ENCODE data around the gene ARSD. TPM values are rescaled to one million over a fixed set of nuclear protein-coding genes. Genes with fewer than 3 reads are reported as not detected.

The ARSD gene
- total RNA-seq, 1 donor from 2014 or later, result 55.5 TPM

GRCh38 chrX:2962381-2962780, 33.2 kb upstream of the ARSD start:
- peak overlapping the region; percentile 46 for H3K4me3 Mint-ChIP-seq
- H3K36me3 Mint-ChIP-seq, result peaks cover 21% of the 10 kb centered on the region
- H3K27ac Mint-ChIP-seq, result peak overlapping the region; percentile 96
- H3K4me1 Mint-ChIP-seq, result peaks cover 39% of the 10 kb centered on the region
- H3K27me3 Mint-ChIP-seq (ENCODE audit: low read depth), result no peaks in the 10 kb centered on the region
- no peak for TF ChIP-seq CTCF (IDR thresholded peaks at IDR 0.05; ENCODE audit: unreplicated experiment)
- DNase-seq (ENCODE audit: low spot score in 2 of 2, unreplicated experiment in 2 of 2), result no peak
- no peaks in the 10 kb centered on the region for H3K9me3 Mint-ChIP-seq

- H3K27me3 Mint-ChIP-seq (ENCODE audit: low read depth), result no peaks in the 10 kb centered on the region
- DNase-seq (ENCODE audit: low spot score in 2 of 2, unreplicated experiment in 2 of 2), result no peak
- peaks cover 25% of the 10 kb centered on the region for H3K36me3 Mint-ChIP-seq
- peak overlapping the region; percentile 62 for H3K27ac Mint-ChIP-seq
- TF ChIP-seq CTCF (IDR thresholded peaks at IDR 0.05; ENCODE audit: unreplicated experiment), result no peak
- peaks cover 39% of the 10 kb centered on the region for H3K4me1 Mint-ChIP-seq
- peak overlapping the region; percentile 20 for H3K4me3 Mint-ChIP-seq
- no peaks in the 10 kb centered on the region for H3K9me3 Mint-ChIP-seq
These were observed 31.8 kb upstream of the ARSD start for GRCh38 chrX:2960861-2961515.

- no peak overlapping the region for H3K4me3 Mint-ChIP-seq
- no peak for DNase-seq (ENCODE audit: low spot score in 2 of 2, unreplicated experiment in 2 of 2)
- H3K27me3 Mint-ChIP-seq (ENCODE audit: low read depth), result no peaks in the 10 kb centered on the region
- no peak overlapping the region for H3K27ac Mint-ChIP-seq
- no peaks in the 10 kb centered on the region for H3K9me3 Mint-ChIP-seq
- H3K4me1 Mint-ChIP-seq, result peaks cover 29% of the 10 kb centered on the region
- H3K36me3 Mint-ChIP-seq, result peaks cover 36% of the 10 kb centered on the region
- no peak for TF ChIP-seq CTCF (IDR thresholded peaks at IDR 0.05; ENCODE audit: unreplicated experiment)
These were observed 29.1 kb upstream of the ARSD start for GRCh38 chrX:2958199-2958598.

- DNase-seq (ENCODE audit: low spot score in 2 of 2, unreplicated experiment in 2 of 2), result no peak
- peaks cover 47% of the 10 kb centered on the region for H3K36me3 Mint-ChIP-seq
- no peaks in the 10 kb centered on the region for H3K27me3 Mint-ChIP-seq (ENCODE audit: low read depth)
These were observed 26.7 kb upstream of the ARSD start for GRCh38 chrX:2955838-2956237.

GRCh38 chrX:2955281-2955680, 26.1 kb upstream of the ARSD start:
- DNase-seq (ENCODE audit: low spot score in 2 of 2, unreplicated experiment in 2 of 2), result no peak
- Mint-ChIP-seq H3K9me3 (no peaks in the 10 kb centered on the region), H3K27me3 (ENCODE audit: low read depth) (no peaks in the 10 kb centered on the region), H3K27ac (no peak overlapping the region), H3K4me3 (no peak overlapping the region), H3K36me3 (peaks cover 47% of the 10 kb centered on the region), H3K4me1 (peaks cover 3% of the 10 kb centered on the region)
- no peak for TF ChIP-seq CTCF (IDR thresholded peaks at IDR 0.05; ENCODE audit: unreplicated experiment)

More at GRCh38 chrX:2955838-2956237, 26.7 kb upstream of the ARSD start:
- Mint-ChIP-seq H3K4me3 (no peak overlapping the region), H3K9me3 (no peaks in the 10 kb centered on the region), H3K27ac (no peak overlapping the region), H3K4me1 (peaks cover 8% of the 10 kb centered on the region)
- TF ChIP-seq CTCF (IDR thresholded peaks at IDR 0.05; ENCODE audit: unreplicated experiment), result no peak
